ENCODE results near the gene PARD3. TPM values are rescaled to one million over a fixed set of nuclear protein-coding genes. Genes with fewer than 3 reads are reported as not detected.

Gene PARD3
- total and polyA plus RNA-seq, 3 donors from 2014 or later = 31.8 to 59.5 (median 49.5) TPM

- TF ChIP-seq CTCF (IDR thresholded peaks at IDR 0.05) (no peak), POLR2A (IDR thresholded peaks at IDR 0.05) (no peak)
- no peaks in the 10 kb centered on the region for H3K9me3 ChIP-seq
- 69 to 73% methylated on average over 3 of the region's 3 CpGs for WGBS, 2 donors
Observed at GRCh38 chr10:34179280-34179679, 635.8 kb downstream of the PARD3 start.

GRCh38 chr10:34178756-34179155 is 636.3 kb downstream of the PARD3 start:
- Histone ChIP-seq H3K27me3 (no peaks in the 10 kb centered on the region), H3K4me3 (no peak overlapping the region), H3K9me3 (no peaks in the 10 kb centered on the region), H3K36me3 (ENCODE audit: low read depth, missing control alignments) (no peaks in the 10 kb centered on the region), H3K4me1 (no peaks in the 10 kb centered on the region), H3K27ac (no peak overlapping the region)
- TF ChIP-seq CTCF (IDR thresholded peaks at IDR 0.05) (no peak), POLR2A (IDR thresholded peaks at IDR 0.05) (no peak)
- DNase-seq = no peak
- intact Hi-C loops (cut with DNase I; ENCODE audit: low total_unique reads) = no loop called here
- WGBS, 2 donors = 63 to 76% methylated on average over 3 of the region's 3 CpGs

More at GRCh38 chr10:34179280-34179679, 635.8 kb downstream of the PARD3 start:
- Histone ChIP-seq H3K27me3 (no peaks in the 10 kb centered on the region), H3K4me1 (no peaks in the 10 kb centered on the region), H3K27ac (no peak overlapping the region), H3K36me3 (ENCODE audit: low read depth, missing control alignments) (no peaks in the 10 kb centered on the region), H3K4me3 (no peak overlapping the region)
- intact Hi-C loops (cut with DNase I; ENCODE audit: low total_unique reads) = no loop called here
- no peak for DNase-seq

- no peak for DNase-seq
- Histone ChIP-seq H3K9me3 (no peaks in the 10 kb centered on the region), H3K4me1 (no peaks in the 10 kb centered on the region), H3K4me3 (no peak overlapping the region), H3K27me3 (no peaks in the 10 kb centered on the region), H3K27ac (no peak overlapping the region), H3K36me3 (ENCODE audit: low read depth, missing control alignments) (no peaks in the 10 kb centered on the region)
- WGBS, 2 donors = 41 to 54% methylated on average over 4 of the region's 4 CpGs
- no peak for TF ChIP-seq POLR2A (IDR thresholded peaks at IDR 0.05)
- no peak for TF ChIP-seq CTCF (IDR thresholded peaks at IDR 0.05)
- intact Hi-C loops (cut with DNase I; ENCODE audit: low total_unique reads) = no loop called here
Observed at GRCh38 chr10:34178196-34178595, 636.9 kb downstream of the PARD3 start.

GRCh38 chr10:34177445-34177844 is 637.7 kb downstream of the PARD3 start:
- 91 to 93% methylated on average over 11 of the region's 11 CpGs for WGBS, 2 donors
- TF ChIP-seq POLR2A (IDR thresholded peaks at IDR 0.05) (no peak), CTCF (IDR thresholded peaks at IDR 0.05) (no peak)
- intact Hi-C loops (cut with DNase I; ENCODE audit: low total_unique reads) = no loop called here

GRCh38 chr10:34176351-34176750 is 638.7 kb downstream of the PARD3 start:
- intact Hi-C loops (cut with DNase I; ENCODE audit: low total_unique reads) = no loop called here
- no peaks in the 10 kb centered on the region for H3K36me3 ChIP-seq (ENCODE audit: low read depth, missing control alignments)
- WGBS, 2 donors = 76 to 78% methylated on average over 5 of the region's 5 CpGs
- no peak for DNase-seq
- H3K27me3 ChIP-seq = no peaks in the 10 kb centered on the region
- H3K9me3 ChIP-seq = no peaks in the 10 kb centered on the region
- no peaks in the 10 kb centered on the region for H3K4me1 ChIP-seq
- TF ChIP-seq POLR2A (IDR thresholded peaks at IDR 0.05) (no peak), CTCF (IDR thresholded peaks at IDR 0.05) (no peak)
- H3K4me3 ChIP-seq = no peak overlapping the region
- no peak overlapping the region for H3K27ac ChIP-seq

More at GRCh38 chr10:34177445-34177844, 637.7 kb downstream of the PARD3 start:
- Histone ChIP-seq H3K4me3 (no peak overlapping the region), H3K36me3 (ENCODE audit: low read depth, missing control alignments) (no peaks in the 10 kb centered on the region), H3K27ac (no peak overlapping the region), H3K4me1 (no peaks in the 10 kb centered on the region), H3K9me3 (no peaks in the 10 kb centered on the region), H3K27me3 (no peaks in the 10 kb centered on the region)
- DNase-seq = no peak
